B cell (primary cell): ENCODE measurements around the gene ATF3. TPM values are rescaled to one million over a fixed set of nuclear protein-coding genes. Genes with fewer than 3 reads are reported as not detected.

Experiments used
- ATAC-seq: fragments of 200-7000 bp; cut with Tn5 transposase; one replicate; pipeline ENCODE4 v1.10.0; 2021; ENCODE audit warnings: low read depth, mild to moderate bottlenecking, moderate number of reproducible peaks, moderate library complexity
- CTCF ChIA-PET: fragments of 350-600 bp; sonication (Branson Sonifier 250); formaldehyde crosslinking; loops from one replicate; lab custom pipeline; 2021; ENCODE audit warnings: antibody characterized with exemption, inconsistent platforms; lab: Charles Lee
- POLR2A ChIA-PET: fragments of 350-600 bp; sonication (Branson Sonifier 250); formaldehyde crosslinking; loops from one replicate; lab custom pipeline; 2021; ENCODE audit warnings: antibody characterized with exemption; lab: Charles Lee
- DNase-seq: peaks from one replicate; pipeline ENCODE4 v3.0.0; 2013
- H2AFZ ChIP-seq: 2 replicates; pipeline ENCODE4 v1.6.1; 2012; ENCODE audit warnings: mild to moderate bottlenecking, low read depth, low read length; ENCODE audit not compliant: insufficient read depth, poor library complexity, severe bottlenecking
- H3K27ac ChIP-seq, 2 donors: 1 replicate in 1 of 2; 2 replicates in 1 of 2; pipeline ENCODE4 v1.5.1; 2012 to 2013; ENCODE audit warnings: low read length in 2 of 2, mild to moderate bottlenecking in 2 of 2, moderate library complexity in 1 of 2
- H3K27me3 ChIP-seq, 4 experiments: fragments of 200-600 bp in 1 of 4; sonication (generic) in 1 of 4; replicated peaks in 1 of 4; 1 replicate in 2 of 4; 2 replicates in 2 of 4; pipeline versions ENCODE4 v1.6.1 to v1.7.0; 2013 to 2016; ENCODE audit warnings: low read length in 3 of 4, mild to moderate bottlenecking in 2 of 4, mixed read lengths in 1 of 4, moderate library complexity in 1 of 4; ENCODE audit not compliant: insufficient read depth in 4 of 4, control insufficient read depth in 3 of 4; ENCODE audit errors: control extremely low read depth in 1 of 4
- H3K36me3 ChIP-seq, 2 experiments: replicated peaks in 1 of 2; 1 replicate in 1 of 2; 2 replicates in 1 of 2; pipeline versions ENCODE4 v1.6.1 to v1.7.1; 2013; ENCODE audit warnings: low read length in 1 of 2; ENCODE audit not compliant: insufficient read depth in 2 of 2, control insufficient read depth in 1 of 2; ENCODE audit errors: control extremely low read depth in 1 of 2, extremely low read depth in 1 of 2
- H3K4me1 ChIP-seq, 2 donors: fragments of 200-600 bp in 1 of 2; sonication (generic) in 1 of 2; 1 replicate in 1 of 2; 2 replicates in 1 of 2; pipeline versions ENCODE4 v1.5.1 to v1.6.1; 2013 to 2017; ENCODE audit warnings: low read length in 2 of 2; ENCODE audit not compliant: control insufficient read depth in 2 of 2, insufficient read depth in 2 of 2
- H3K4me2 ChIP-seq: replicated peaks from 2 replicates; pipeline ENCODE3; 2012; ENCODE audit warnings: mild to moderate bottlenecking, low read depth, low read length; ENCODE audit not compliant: poor library complexity, severe bottlenecking
- H3K4me3 ChIP-seq, 5 experiments: fragments of 200-600 bp in 1 of 5; sonication (generic) in 1 of 5; 1 replicate in 3 of 5; 2 replicates in 2 of 5; pipeline versions ENCODE4 v1.5.1 to v1.7.0; 2011 to 2016; ENCODE audit warnings: low read length in 4 of 5, mild to moderate bottlenecking in 4 of 5, low read depth in 2 of 5, control low read depth in 1 of 5, moderate library complexity in 1 of 5; ENCODE audit not compliant: insufficient read depth in 1 of 5; ENCODE audit errors: control extremely low read depth in 1 of 5, extremely low read depth in 1 of 5
- H3K79me2 ChIP-seq: fragments of 200-600 bp; sonication (generic); one replicate; pipeline ENCODE4 v1.6.0; 2016; ENCODE audit warnings: low read length; ENCODE audit not compliant: control insufficient read depth, insufficient read depth
- H3K9ac ChIP-seq: fragments of 200-600 bp; sonication (generic); 2 replicates; pipeline ENCODE4 v1.6.1; 2017; ENCODE audit warnings: mild to moderate bottlenecking, low read length, moderate library complexity
- H3K9me3 ChIP-seq, 3 donors: one replicate each; pipeline versions ENCODE4 v1.6.1 to v1.7.1; 2013; ENCODE audit warnings: low read length in 2 of 3; ENCODE audit not compliant: control insufficient read depth in 2 of 3, insufficient read depth in 1 of 3; ENCODE audit errors: control extremely low read depth in 1 of 3
- H4K20me1 ChIP-seq: 2 replicates; pipeline ENCODE4 v1.6.0; 2012; ENCODE audit warnings: mild to moderate bottlenecking, low read length; ENCODE audit not compliant: insufficient read depth, control insufficient read depth, poor library complexity, severe bottlenecking
- H3K27ac Mint-ChIP-seq: one replicate; pipeline ENCODE4 v1.8.0; 2021; ENCODE audit warnings: mixed read lengths
- H3K27me3 Mint-ChIP-seq: one replicate; pipeline ENCODE4 v1.8.0; 2021; ENCODE audit warnings: mixed read lengths
- H3K4me1 Mint-ChIP-seq: one replicate; pipeline ENCODE4 v1.8.0; 2021; ENCODE audit warnings: mixed read lengths
- H3K4me3 Mint-ChIP-seq: one replicate; pipeline ENCODE4 v1.8.0; 2021; ENCODE audit warnings: mixed read lengths
- H3K9me3 Mint-ChIP-seq: one replicate; pipeline ENCODE4 v1.8.0; 2022; ENCODE audit warnings: mixed read lengths; ENCODE audit not compliant: insufficient read depth
- EZH2 ChIP-seq: IDR thresholded peaks from 2 replicates; pipeline ENCODE4 v1.6.1; 2012; ENCODE audit warnings: borderline replicate concordance, low read depth, mild to moderate bottlenecking, moderate library complexity, low read length; ENCODE audit not compliant: insufficient read depth, poor library complexity, severe bottlenecking
- WGBS: methylation state at CpG from one replicate; pipeline ENCODE4 v1.1.5; 2013; ENCODE audit warnings: missing lambda C conversion rate; ENCODE audit not compliant: insufficient coverage; 5-methylcytosine and 5-hydroxymethylcytosine counted together
- intact Hi-C: fragments of 100-400 bp; cut with micrococcal nuclease; formaldehyde crosslinking; loops from one replicate; pipeline ENCODE4 v1.10.0; 2022
- polyA plus RNA-seq: library from polyadenylated mRNA; depleted of rRNA; stranded (reverse); fragments of >200 nt; gene quantifications from 2 replicates; pipeline ENCODE4 v1.2.3, GENCODE V29; 2012
- total RNA-seq, 2 donors: library from RNA; stranded (reverse); fragments of 120-200 nt in 1 of 2; gene quantifications; 1 replicate in 1 of 2; 2 replicates in 1 of 2; pipeline versions ENCODE4 v1.2.3 to v1.2.4, GENCODE V29; 2013 to 2022
- TF ChIP-seq, protein P1 (sequence below): fragments of 200-600 bp; IDR thresholded peaks from one replicate; pipeline ENCODE4 v1.8.0; 2022; ENCODE audit warnings: antibody characterized with exemption, mild to moderate bottlenecking

The ATF3 gene
- total and polyA plus RNA-seq, 2 donors (not counting 1 experiment from before 2014, with no cell fraction given): 4.5 to 42.3 TPM

DNA sequence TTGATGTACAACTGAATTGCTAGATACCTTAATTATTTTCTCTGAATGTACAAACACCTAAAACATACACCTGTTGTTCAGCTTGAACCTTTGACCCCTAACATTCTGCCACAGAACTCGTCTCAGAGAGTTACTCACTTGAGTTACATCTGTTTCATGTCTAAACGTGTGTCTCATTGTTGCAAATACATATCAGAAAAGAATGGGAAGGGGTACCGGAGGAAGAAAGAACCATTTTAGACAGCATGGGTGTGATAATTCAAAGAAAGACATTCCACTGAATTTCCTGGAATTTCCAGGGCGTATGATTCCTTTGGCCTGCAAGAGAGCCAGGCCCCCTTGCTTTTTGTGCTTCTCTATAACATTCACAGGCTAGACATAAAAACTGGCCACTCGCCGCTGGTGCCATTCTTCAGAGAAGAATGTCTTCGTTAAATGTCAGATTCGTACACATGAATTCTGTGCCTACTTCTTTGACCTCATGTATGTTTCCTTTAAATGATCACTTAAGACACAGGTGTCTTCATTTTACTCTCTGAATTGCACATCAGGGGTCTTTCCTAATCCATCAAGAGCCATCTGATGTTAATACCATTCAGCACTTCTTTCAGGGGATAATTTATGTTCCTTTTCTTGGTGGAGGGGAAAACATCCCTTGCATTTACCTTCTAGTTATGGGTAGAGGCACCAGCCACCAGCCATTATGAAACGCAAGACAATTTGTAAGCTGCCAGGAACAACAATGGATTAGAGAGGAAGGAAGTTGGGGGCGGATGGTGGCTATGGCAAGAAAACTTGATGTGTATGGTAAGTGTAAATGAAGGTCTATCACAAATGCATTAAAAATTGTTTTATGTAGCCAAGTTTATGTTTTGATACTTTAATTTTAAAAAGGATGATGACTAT, 12.7 kb downstream of the ATF3 start:
- 89% methylated on average over 7 of the region's 10 CpGs for WGBS
- CTCF ChIA-PET: no interaction called here
- H3K27me3 Mint-ChIP-seq: peaks cover 18% of the 10 kb centered on the region
- H3K27ac ChIP-seq: no peak overlapping the region
- peaks cover 0 to 6% (median 0%) of the 10 kb centered on the region in 4 experiments for H3K27me3 ChIP-seq
- H3K4me2 ChIP-seq: no peak overlapping the region
- POLR2A ChIA-PET: no interaction called here
- no peaks in the 10 kb centered on the region for H3K9me3 Mint-ChIP-seq
- H4K20me1 ChIP-seq: no peaks in the 10 kb centered on the region
- intact Hi-C loops: no loop called here
- H3K27ac Mint-ChIP-seq: no peak overlapping the region
- H3K4me3 ChIP-seq: no peak overlapping the region
- H3K4me1 Mint-ChIP-seq: no peaks in the 10 kb centered on the region
- H3K79me2 ChIP-seq: no peaks in the 10 kb centered on the region
- no peak overlapping the region for H3K4me3 Mint-ChIP-seq
- no peak overlapping the region for H3K9ac ChIP-seq
- no peaks in the 10 kb centered on the region for H3K9me3 ChIP-seq
- TF ChIP-seq, protein P1, sequence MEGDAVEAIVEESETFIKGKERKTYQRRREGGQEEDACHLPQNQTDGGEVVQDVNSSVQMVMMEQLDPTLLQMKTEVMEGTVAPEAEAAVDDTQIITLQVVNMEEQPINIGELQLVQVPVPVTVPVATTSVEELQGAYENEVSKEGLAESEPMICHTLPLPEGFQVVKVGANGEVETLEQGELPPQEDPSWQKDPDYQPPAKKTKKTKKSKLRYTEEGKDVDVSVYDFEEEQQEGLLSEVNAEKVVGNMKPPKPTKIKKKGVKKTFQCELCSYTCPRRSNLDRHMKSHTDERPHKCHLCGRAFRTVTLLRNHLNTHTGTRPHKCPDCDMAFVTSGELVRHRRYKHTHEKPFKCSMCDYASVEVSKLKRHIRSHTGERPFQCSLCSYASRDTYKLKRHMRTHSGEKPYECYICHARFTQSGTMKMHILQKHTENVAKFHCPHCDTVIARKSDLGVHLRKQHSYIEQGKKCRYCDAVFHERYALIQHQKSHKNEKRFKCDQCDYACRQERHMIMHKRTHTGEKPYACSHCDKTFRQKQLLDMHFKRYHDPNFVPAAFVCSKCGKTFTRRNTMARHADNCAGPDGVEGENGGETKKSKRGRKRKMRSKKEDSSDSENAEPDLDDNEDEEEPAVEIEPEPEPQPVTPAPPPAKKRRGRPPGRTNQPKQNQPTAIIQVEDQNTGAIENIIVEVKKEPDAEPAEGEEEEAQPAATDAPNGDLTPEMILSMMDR: no peak
- no peak for TF ChIP-seq EZH2
- DNase-seq: no peak
- no peak for ATAC-seq
- H3K36me3 ChIP-seq: no peaks in the 10 kb centered on the region
- no peaks in the 10 kb centered on the region for H3K4me1 ChIP-seq
- no peak overlapping the region for H2AFZ ChIP-seq

DNA sequence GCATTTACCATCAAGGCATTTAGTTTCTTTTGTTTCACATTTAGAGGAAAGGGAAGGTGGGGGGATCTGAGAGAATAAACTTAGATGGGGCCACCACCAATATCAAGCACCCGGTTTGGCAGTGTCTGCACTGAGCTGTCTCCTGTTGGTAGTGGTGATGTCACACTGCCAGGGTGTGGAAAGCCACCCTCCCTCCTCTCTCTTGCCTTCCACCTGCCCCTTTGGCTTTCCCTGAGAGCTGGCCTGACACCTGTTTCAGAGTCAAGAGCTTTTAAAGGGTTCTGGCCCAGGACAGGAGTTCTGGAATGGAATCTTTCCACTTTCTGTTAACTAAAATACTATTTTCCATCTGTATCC, 13.4 kb downstream of the ATF3 start:
- no peak for TF ChIP-seq EZH2
- TF ChIP-seq, protein P1: no peak
- Histone ChIP-seq H3K79me2 (no peaks in the 10 kb centered on the region), H3K27me3 (peaks cover 0 to 9% (median 0%) of the 10 kb centered on the region in 4 experiments), H3K36me3 (no peaks in the 10 kb centered on the region), H3K4me2 (no peak overlapping the region), H3K27ac (no peak overlapping the region), H3K4me3 (no peak overlapping the region), H4K20me1 (no peaks in the 10 kb centered on the region), H3K9ac (no peak overlapping the region), H3K4me1 (no peaks in the 10 kb centered on the region), H2AFZ (no peak overlapping the region), H3K9me3 (no peaks in the 10 kb centered on the region)
- Mint-ChIP-seq H3K4me1 (no peaks in the 10 kb centered on the region), H3K27me3 (peaks cover 19% of the 10 kb centered on the region), H3K4me3 (no peak overlapping the region), H3K27ac (no peak overlapping the region), H3K9me3 (no peaks in the 10 kb centered on the region)
- intact Hi-C loops: no loop called here
- no peak for DNase-seq
- no CpG with 5 or more reads among the region's 1 CpG for WGBS
- CTCF ChIA-PET: no interaction called here
- ATAC-seq: no peak
- POLR2A ChIA-PET: no interaction called here
